Panc1 (cell line): ENCODE data around the gene PANX2. TPM values are rescaled to one million over a fixed set of nuclear protein-coding genes. Genes with fewer than 3 reads are reported as not detected.

Experiments used
- ATAC-seq: fragments of 200-7000 bp; cut with Tn5 transposase; 2 replicates; pipeline ENCODE4 v1.9.1; 2020; ENCODE audit warnings: mild to moderate bottlenecking, moderate library complexity
- BruUV-seq: library from RNA; stranded (reverse); fragments of 400-500 nt; replicated peaks from 2 replicates; lab custom pipeline; 2021; lab: Mats Ljungman, UMichigan
- CTCF ChIA-PET: fragments of 300-600 bp; sonication (Branson Sonifier 250); formaldehyde crosslinking; loops from one replicate; lab custom pipeline; 2022; ENCODE audit warnings: antibody characterized with exemption; lab: Charles Lee
- POLR2A ChIA-PET: fragments of 300-600 bp; sonication (Branson Sonifier 250); formaldehyde crosslinking; loops from one replicate; lab custom pipeline; 2022; ENCODE audit warnings: antibody characterized with exemption; lab: Charles Lee
- DNase-seq: peaks from one replicate; pipeline ENCODE4 v3.0.0-alpha.2; 2010; ENCODE audit warnings: low read depth, low spot score
- H3K27ac ChIP-seq: 2 replicates; pipeline ENCODE4 v1.5.1; 2011; ENCODE audit warnings: mild to moderate bottlenecking, low read length, inconsistent platforms
- H3K27me3 ChIP-seq: fragments of 200-500 bp; sonication (Bioruptor generic); 2 replicates; pipeline ENCODE4 v1.6.0; 2014; ENCODE audit warnings: low read length, inconsistent platforms; ENCODE audit not compliant: control insufficient read depth, insufficient read depth
- H3K36me3 ChIP-seq: fragments of 200-500 bp; sonication (Bioruptor generic); 2 replicates; pipeline ENCODE4 v1.5.1; 2014; ENCODE audit warnings: inconsistent platforms, mild to moderate bottlenecking, low read length, moderate library complexity; ENCODE audit not compliant: control insufficient read depth, insufficient read depth
- H3K4me1 ChIP-seq: 2 replicates; pipeline ENCODE4 v1.5.1; 2011; ENCODE audit warnings: inconsistent platforms, mild to moderate bottlenecking, low read length, moderate library complexity; ENCODE audit not compliant: control insufficient read depth, insufficient read depth
- H3K4me3 ChIP-seq, 2 experiments: 2 replicates each; pipeline ENCODE4 v1.5.1; 2011 to 2012; ENCODE audit warnings: low read depth in 2 of 2, low read length in 2 of 2, mild to moderate bottlenecking in 2 of 2, inconsistent platforms in 1 of 2, moderate library complexity in 1 of 2
- H3K9me3 ChIP-seq: fragments of 200-500 bp; sonication (Bioruptor generic); 2 replicates; pipeline ENCODE4 v1.5.1; 2014; ENCODE audit warnings: low read depth, mild to moderate bottlenecking, inconsistent platforms, low read length, moderate library complexity; ENCODE audit not compliant: control insufficient read depth, insufficient read depth
- POLR2AphosphoS5 ChIP-seq: IDR thresholded peaks from 2 replicates; pipeline ENCODE4 v1.6.1; 2012; ENCODE audit warnings: mild to moderate bottlenecking, low read depth, low read length, moderate library complexity
- SIN3A ChIP-seq: IDR thresholded peaks from 2 replicates; pipeline ENCODE4 v1.6.1; 2012; ENCODE audit warnings: low read depth, mild to moderate bottlenecking, low read length, moderate library complexity, borderline replicate concordance; ENCODE audit not compliant: insufficient read depth
- TCF7L2 ChIP-seq: IDR thresholded peaks from 2 replicates; pipeline ENCODE4 v1.6.1; 2011; ENCODE audit warnings: mild to moderate bottlenecking, low read depth, low read length, inconsistent platforms
- in situ Hi-C: cut with HindIII; loops from 2 replicates; pipeline ENCODE4 v1.10.0; 2016; ENCODE audit warnings: low sequenced_read_pairs, low pct_unique_long_range_greater_than_20kb
- intact Hi-C: fragments of 100-400 bp; cut with micrococcal nuclease; formaldehyde crosslinking; loops from one replicate; pipeline ENCODE4 v1.10.0; 2022; ENCODE audit not compliant: unreplicated experiment
- total RNA-seq: library from RNA; stranded (reverse); gene quantifications from one replicate; pipeline ENCODE4 v1.2.1, GENCODE V29; 2021; ENCODE audit not compliant: unreplicated experiment
- TF ChIP-seq, protein P1 (sequence below): fragments of 450-650 bp; IDR thresholded peaks from 2 replicates; pipeline ENCODE4 v1.5.1; 2017; ENCODE audit warnings: mild to moderate bottlenecking
- TF ChIP-seq, protein P2 (sequence below), 2 experiments: IDR thresholded peaks; 2 replicates each; pipeline ENCODE4 v1.6.1; 2011 to 2012; ENCODE audit warnings: low read depth in 2 of 2, control low read depth in 1 of 2, low read length in 1 of 2, mild to moderate bottlenecking in 1 of 2, moderate library complexity in 1 of 2; ENCODE audit not compliant: insufficient read depth in 1 of 2

Gene PANX2
- total RNA-seq, 1 experiment from 2014 or later = 0.77 TPM

- Histone ChIP-seq H3K4me1 (no peaks in the 10 kb centered on the region), H3K9me3 (no peaks in the 10 kb centered on the region), H3K4me3 (no peak overlapping the region), H3K27ac (no peak overlapping the region), H3K27me3 (no peaks in the 10 kb centered on the region), H3K36me3 (no peaks in the 10 kb centered on the region)
- intact Hi-C loops (loop anchor here (1.0 to 5.0 kb wide), 2 partner anchors 43 to 60 kb away; no protein-coding TSS in a partner anchor), in situ Hi-C loops (no loop called here)
- POLR2A ChIA-PET = no interaction called here
- BruUV-seq = no TSS peak
- ATAC-seq (peak; percentile 91), DNase-seq (peak; percentile 61)
- CTCF ChIA-PET = interaction anchor here (0.6 to 1.1 kb wide), 3 partner anchors 41 to 254 kb away, joined by 3 to 6 read pairs (median 4); no protein-coding TSS in a partner anchor
- no peak for TF ChIP-seq TCF7L2
- TF ChIP-seq, protein P1, sequence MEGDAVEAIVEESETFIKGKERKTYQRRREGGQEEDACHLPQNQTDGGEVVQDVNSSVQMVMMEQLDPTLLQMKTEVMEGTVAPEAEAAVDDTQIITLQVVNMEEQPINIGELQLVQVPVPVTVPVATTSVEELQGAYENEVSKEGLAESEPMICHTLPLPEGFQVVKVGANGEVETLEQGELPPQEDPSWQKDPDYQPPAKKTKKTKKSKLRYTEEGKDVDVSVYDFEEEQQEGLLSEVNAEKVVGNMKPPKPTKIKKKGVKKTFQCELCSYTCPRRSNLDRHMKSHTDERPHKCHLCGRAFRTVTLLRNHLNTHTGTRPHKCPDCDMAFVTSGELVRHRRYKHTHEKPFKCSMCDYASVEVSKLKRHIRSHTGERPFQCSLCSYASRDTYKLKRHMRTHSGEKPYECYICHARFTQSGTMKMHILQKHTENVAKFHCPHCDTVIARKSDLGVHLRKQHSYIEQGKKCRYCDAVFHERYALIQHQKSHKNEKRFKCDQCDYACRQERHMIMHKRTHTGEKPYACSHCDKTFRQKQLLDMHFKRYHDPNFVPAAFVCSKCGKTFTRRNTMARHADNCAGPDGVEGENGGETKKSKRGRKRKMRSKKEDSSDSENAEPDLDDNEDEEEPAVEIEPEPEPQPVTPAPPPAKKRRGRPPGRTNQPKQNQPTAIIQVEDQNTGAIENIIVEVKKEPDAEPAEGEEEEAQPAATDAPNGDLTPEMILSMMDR = peak; percentile 91
These were observed 21.4 kb upstream of the PANX2 start for GRCh38 chr22:50148991-50149721.

DNA sequence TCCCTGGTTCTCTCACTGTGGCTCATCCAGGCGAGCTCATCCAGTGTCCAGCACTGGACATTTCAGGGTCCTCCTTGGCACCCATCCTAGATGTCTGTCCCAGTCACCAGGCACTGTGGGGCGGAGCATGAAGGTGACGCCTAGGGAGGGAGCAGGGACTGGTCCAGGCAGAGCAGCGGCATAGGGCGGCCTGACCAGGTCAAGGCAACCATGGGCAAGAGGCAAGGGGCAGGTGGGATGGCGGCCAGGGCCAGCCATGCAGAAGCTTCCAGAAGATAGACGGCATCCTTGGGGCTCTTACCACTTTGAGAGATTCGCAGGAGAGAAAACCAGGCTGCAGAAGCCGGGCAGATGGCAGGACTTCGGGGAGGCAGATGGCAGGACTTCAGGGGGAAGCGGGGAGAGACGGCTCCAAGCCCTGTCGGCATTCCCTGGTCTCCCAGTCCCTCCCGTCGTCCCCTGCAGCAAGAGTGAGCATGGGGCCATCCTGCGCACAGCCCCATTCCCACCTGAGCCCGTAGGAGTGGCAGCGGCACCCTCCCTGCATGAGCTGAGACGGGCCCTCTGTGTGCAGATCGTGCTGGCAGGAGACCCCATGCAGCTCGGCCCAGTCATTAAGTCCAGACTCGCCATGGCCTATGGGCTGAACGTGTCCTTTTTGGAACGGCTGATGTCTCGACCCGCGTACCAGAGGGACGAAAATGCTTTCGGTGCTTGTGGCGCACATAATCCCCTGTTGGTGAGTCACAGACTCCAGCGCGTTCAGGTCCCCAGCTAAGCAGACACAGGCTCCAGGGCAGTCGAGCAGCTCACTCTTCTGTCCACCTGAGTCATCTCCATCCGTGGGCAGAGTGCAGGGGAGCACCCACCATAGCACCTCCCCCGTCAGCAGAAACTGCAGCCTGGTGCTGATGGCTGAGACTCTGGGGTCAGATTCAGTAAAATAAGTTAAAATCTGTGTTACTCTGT is 20.1 kb upstream of the PANX2 start:
- POLR2A ChIA-PET = no interaction called here
- DNase-seq = no peak

More for the DNA sequence above, 20.1 kb upstream of the PANX2 start:
- Histone ChIP-seq H3K27me3 (no peaks in the 10 kb centered on the region), H3K4me1 (no peaks in the 10 kb centered on the region), H3K9me3 (no peaks in the 10 kb centered on the region), H3K36me3 (no peaks in the 10 kb centered on the region), H3K27ac (no peak overlapping the region), H3K4me3 (no peak overlapping the region)
- no TSS peak for BruUV-seq
- intact Hi-C loops (no loop called here), in situ Hi-C loops (no loop called here)
- ATAC-seq = no peak
- TF ChIP-seq, protein P1 = no peak
- TF ChIP-seq SIN3A (no peak), POLR2AphosphoS5 (no peak), TCF7L2 (no peak)
- TF ChIP-seq, protein P2, sequence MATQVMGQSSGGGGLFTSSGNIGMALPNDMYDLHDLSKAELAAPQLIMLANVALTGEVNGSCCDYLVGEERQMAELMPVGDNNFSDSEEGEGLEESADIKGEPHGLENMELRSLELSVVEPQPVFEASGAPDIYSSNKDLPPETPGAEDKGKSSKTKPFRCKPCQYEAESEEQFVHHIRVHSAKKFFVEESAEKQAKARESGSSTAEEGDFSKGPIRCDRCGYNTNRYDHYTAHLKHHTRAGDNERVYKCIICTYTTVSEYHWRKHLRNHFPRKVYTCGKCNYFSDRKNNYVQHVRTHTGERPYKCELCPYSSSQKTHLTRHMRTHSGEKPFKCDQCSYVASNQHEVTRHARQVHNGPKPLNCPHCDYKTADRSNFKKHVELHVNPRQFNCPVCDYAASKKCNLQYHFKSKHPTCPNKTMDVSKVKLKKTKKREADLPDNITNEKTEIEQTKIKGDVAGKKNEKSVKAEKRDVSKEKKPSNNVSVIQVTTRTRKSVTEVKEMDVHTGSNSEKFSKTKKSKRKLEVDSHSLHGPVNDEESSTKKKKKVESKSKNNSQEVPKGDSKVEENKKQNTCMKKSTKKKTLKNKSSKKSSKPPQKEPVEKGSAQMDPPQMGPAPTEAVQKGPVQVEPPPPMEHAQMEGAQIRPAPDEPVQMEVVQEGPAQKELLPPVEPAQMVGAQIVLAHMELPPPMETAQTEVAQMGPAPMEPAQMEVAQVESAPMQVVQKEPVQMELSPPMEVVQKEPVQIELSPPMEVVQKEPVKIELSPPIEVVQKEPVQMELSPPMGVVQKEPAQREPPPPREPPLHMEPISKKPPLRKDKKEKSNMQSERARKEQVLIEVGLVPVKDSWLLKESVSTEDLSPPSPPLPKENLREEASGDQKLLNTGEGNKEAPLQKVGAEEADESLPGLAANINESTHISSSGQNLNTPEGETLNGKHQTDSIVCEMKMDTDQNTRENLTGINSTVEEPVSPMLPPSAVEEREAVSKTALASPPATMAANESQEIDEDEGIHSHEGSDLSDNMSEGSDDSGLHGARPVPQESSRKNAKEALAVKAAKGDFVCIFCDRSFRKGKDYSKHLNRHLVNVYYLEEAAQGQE (IDR thresholded peaks at IDR 0.05; ENCODE audit: insufficient read depth in 1 of 2, low read depth in 2 of 2, low read length in 1 of 2) = no peak
- CTCF ChIA-PET = interaction anchor here (0.7 kb wide), 1 partner anchor 42 kb away, joined by 3 read pairs; no protein-coding TSS in a partner anchor
